Neural cell (in vitro differentiated cells): ENCODE measurements around the gene EEIG2. TPM values are rescaled to one million over a fixed set of nuclear protein-coding genes. Genes with fewer than 3 reads are reported as not detected.

Experiments
- H2AFZ ChIP-seq: fragments of 200-600, 300-800 bp; sonication (generic), shearing (Covaris generic); 2 replicates; pipeline ENCODE4 v1.6.0; 2014; ENCODE audit warnings: low read depth, mild to moderate bottlenecking, antibody characterized with exemption, low read length, moderate library complexity
- H3F3A ChIP-seq: fragments of 200-600 bp; shearing (Covaris generic); 2 replicates; pipeline ENCODE4 v1.6.1; 2016; ENCODE audit warnings: mild to moderate bottlenecking, moderate library complexity, mixed read lengths, antibody characterized with exemption, low read length; ENCODE audit not compliant: insufficient read depth, poor library complexity, severe bottlenecking
- H3K27ac ChIP-seq: fragments of 200-600, 300-800 bp; sonication (generic), shearing (Covaris generic); 2 replicates; pipeline ENCODE4 v1.5.1; 2014; ENCODE audit warnings: mild to moderate bottlenecking, low read length, moderate library complexity
- H3K27me3 ChIP-seq: fragments of 300-800, 200-600 bp; sonication (generic), shearing (Covaris generic); 2 replicates; pipeline ENCODE4 v1.6.0; 2014; ENCODE audit warnings: mild to moderate bottlenecking, low read depth, low read length, moderate library complexity; ENCODE audit not compliant: insufficient read depth
- H3K36me3 ChIP-seq: fragments of 300-800, 200-600 bp; sonication (generic), shearing (Covaris generic); 2 replicates; pipeline ENCODE4 v1.5.1; 2014; ENCODE audit warnings: mild to moderate bottlenecking, antibody characterized with exemption, low read length, moderate library complexity; ENCODE audit not compliant: insufficient read depth
- H3K4me2 ChIP-seq: fragments of 300-800, 200-600 bp; sonication (generic), shearing (Covaris generic); 2 replicates; pipeline ENCODE4 v1.6.0; 2014; ENCODE audit warnings: mild to moderate bottlenecking, low read length
- H3K4me3 ChIP-seq: fragments of 300-800, 200-600 bp; sonication (generic), shearing (Covaris generic); 2 replicates; pipeline ENCODE4 v1.5.1; 2014; ENCODE audit warnings: mild to moderate bottlenecking, low read length, moderate library complexity
- H3K79me2 ChIP-seq: fragments of 200-600 bp; shearing (Covaris generic); replicated peaks from 2 replicates; pipeline ENCODE4 v1.6.0; 2014; ENCODE audit warnings: mild to moderate bottlenecking, low read length, moderate library complexity; ENCODE audit not compliant: insufficient read depth
- H3K9ac ChIP-seq: fragments of 300-800, 200-600 bp; sonication (generic), shearing (Covaris generic); 2 replicates; pipeline ENCODE4 v1.6.1; 2016; ENCODE audit warnings: mild to moderate bottlenecking, low read length, mixed read lengths
- H3K9me2 ChIP-seq: fragments of 200-600 bp; shearing (Covaris generic); 2 replicates; pipeline ENCODE4 v1.6.1; 2016; ENCODE audit warnings: mild to moderate bottlenecking, low read length, mixed read lengths; ENCODE audit not compliant: insufficient read depth
- H3K9me3 ChIP-seq: fragments of 200-600, 300-800 bp; sonication (generic), shearing (Covaris generic); 2 replicates; pipeline ENCODE4 v1.6.1; 2016; ENCODE audit warnings: mild to moderate bottlenecking, mixed run types, low read length, moderate library complexity, mixed read lengths
- H4K20me1 ChIP-seq: fragments of 200-600 bp; shearing (Covaris generic); 2 replicates; pipeline ENCODE4 v1.6.1; 2016; ENCODE audit warnings: mild to moderate bottlenecking, mixed run types; ENCODE audit not compliant: insufficient read depth
- EP300 ChIP-seq: fragments of 450-650 bp; conservative IDR thresholded peaks from 2 replicates; pipeline ENCODE4 v1.6.1; 2014; ENCODE audit warnings: antibody characterized with exemption, mild to moderate bottlenecking, moderate library complexity; ENCODE audit not compliant: poor library complexity, severe bottlenecking
- EZH2 ChIP-seq: fragments of 200-600, 300-800 bp; shearing (Covaris generic), sonication (generic); IDR thresholded peaks from 2 replicates; pipeline ENCODE4 v1.6.1; 2014; ENCODE audit warnings: antibody characterized with exemption, low read length, borderline replicate concordance, mild to moderate bottlenecking; ENCODE audit not compliant: insufficient read depth, poor library complexity, severe bottlenecking
- MXI1 ChIP-seq: fragments of 450-650 bp; conservative IDR thresholded peaks from 2 replicates; pipeline ENCODE4 v1.6.1; 2014; ENCODE audit warnings: antibody characterized with exemption, mild to moderate bottlenecking; ENCODE audit not compliant: poor library complexity, severe bottlenecking
- POLR2AphosphoS5 ChIP-seq: IDR thresholded peaks from 2 replicates; pipeline ENCODE4 v1.6.1; 2012
- RAD21 ChIP-seq: fragments of 450-650 bp; conservative IDR thresholded peaks from 2 replicates; pipeline ENCODE4 v1.6.1; 2014; ENCODE audit warnings: antibody characterized with exemption, mild to moderate bottlenecking, moderate library complexity
- SMC3 ChIP-seq: fragments of 450-650 bp; conservative IDR thresholded peaks from 2 replicates; pipeline ENCODE4 v1.6.1; 2014; ENCODE audit warnings: antibody characterized with exemption, mild to moderate bottlenecking, moderate library complexity; ENCODE audit not compliant: poor library complexity
- TAF1 ChIP-seq: IDR thresholded peaks from 2 replicates; pipeline ENCODE4 v1.6.1; 2012; ENCODE audit warnings: low read depth
- polyA plus RNA-seq: library from polyadenylated mRNA; depleted of rRNA; stranded (reverse); fragments of >200 nt; gene quantifications from 2 replicates; pipeline ENCODE4 v1.2.3, GENCODE V29; 2014
- TF ChIP-seq, protein P1 (sequence below): fragments of 450-650 bp; IDR thresholded peaks from 2 replicates; pipeline ENCODE4 v1.5.1; 2014; ENCODE audit warnings: antibody characterized with exemption, mild to moderate bottlenecking, moderate library complexity; ENCODE audit not compliant: poor library complexity, severe bottlenecking
- TF ChIP-seq, protein P2 (sequence below): IDR thresholded peaks from 2 replicates; pipeline ENCODE4 v1.6.1; 2012; ENCODE audit warnings: borderline replicate concordance

The EEIG2 gene
- polyA plus RNA-seq, 1 donor from 2014 or later, result 13.1 TPM

DNA sequence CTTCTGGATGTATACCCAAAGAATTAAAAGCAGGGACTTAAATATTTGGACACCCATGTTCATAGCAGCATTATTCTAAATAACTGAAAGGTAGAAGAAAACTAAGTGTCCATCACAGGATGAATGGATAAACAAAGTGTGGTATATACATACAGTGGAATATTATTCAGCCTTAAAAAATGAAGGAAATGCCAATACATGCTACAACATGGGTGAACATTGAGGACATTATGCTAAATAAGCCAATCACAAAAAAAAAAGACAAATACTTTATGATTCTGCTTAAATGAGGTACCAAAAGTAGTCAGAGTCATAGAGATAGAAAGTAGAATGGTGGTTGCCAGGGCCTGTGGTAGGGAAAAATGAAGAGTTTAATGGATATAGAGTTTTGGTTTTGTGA, 14.1 kb downstream of the EEIG2 start:
- no peaks in the 10 kb centered on the region for H3K9me3 ChIP-seq
- H4K20me1 ChIP-seq, result no peaks in the 10 kb centered on the region
- H3F3A ChIP-seq, result no peaks in the 10 kb centered on the region
- H3K36me3 ChIP-seq, result no peaks in the 10 kb centered on the region
- H3K79me2 ChIP-seq, result no peaks in the 10 kb centered on the region
- no peaks in the 10 kb centered on the region for H3K27me3 ChIP-seq
- H3K27ac ChIP-seq, result no peak overlapping the region
- H3K9me2 ChIP-seq, result no peaks in the 10 kb centered on the region
- no peak overlapping the region for H3K4me2 ChIP-seq
- H3K9ac ChIP-seq, result no peak overlapping the region
- H3K4me3 ChIP-seq, result no peak overlapping the region
- TF ChIP-seq SMC3 (no peak), EP300 (no peak), MXI1 (no peak), TAF1 (no peak), EZH2 (no peak), POLR2AphosphoS5 (no peak), RAD21 (no peak)
- TF ChIP-seq, protein P1, sequence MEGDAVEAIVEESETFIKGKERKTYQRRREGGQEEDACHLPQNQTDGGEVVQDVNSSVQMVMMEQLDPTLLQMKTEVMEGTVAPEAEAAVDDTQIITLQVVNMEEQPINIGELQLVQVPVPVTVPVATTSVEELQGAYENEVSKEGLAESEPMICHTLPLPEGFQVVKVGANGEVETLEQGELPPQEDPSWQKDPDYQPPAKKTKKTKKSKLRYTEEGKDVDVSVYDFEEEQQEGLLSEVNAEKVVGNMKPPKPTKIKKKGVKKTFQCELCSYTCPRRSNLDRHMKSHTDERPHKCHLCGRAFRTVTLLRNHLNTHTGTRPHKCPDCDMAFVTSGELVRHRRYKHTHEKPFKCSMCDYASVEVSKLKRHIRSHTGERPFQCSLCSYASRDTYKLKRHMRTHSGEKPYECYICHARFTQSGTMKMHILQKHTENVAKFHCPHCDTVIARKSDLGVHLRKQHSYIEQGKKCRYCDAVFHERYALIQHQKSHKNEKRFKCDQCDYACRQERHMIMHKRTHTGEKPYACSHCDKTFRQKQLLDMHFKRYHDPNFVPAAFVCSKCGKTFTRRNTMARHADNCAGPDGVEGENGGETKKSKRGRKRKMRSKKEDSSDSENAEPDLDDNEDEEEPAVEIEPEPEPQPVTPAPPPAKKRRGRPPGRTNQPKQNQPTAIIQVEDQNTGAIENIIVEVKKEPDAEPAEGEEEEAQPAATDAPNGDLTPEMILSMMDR, result no peak
- TF ChIP-seq, protein P2, sequence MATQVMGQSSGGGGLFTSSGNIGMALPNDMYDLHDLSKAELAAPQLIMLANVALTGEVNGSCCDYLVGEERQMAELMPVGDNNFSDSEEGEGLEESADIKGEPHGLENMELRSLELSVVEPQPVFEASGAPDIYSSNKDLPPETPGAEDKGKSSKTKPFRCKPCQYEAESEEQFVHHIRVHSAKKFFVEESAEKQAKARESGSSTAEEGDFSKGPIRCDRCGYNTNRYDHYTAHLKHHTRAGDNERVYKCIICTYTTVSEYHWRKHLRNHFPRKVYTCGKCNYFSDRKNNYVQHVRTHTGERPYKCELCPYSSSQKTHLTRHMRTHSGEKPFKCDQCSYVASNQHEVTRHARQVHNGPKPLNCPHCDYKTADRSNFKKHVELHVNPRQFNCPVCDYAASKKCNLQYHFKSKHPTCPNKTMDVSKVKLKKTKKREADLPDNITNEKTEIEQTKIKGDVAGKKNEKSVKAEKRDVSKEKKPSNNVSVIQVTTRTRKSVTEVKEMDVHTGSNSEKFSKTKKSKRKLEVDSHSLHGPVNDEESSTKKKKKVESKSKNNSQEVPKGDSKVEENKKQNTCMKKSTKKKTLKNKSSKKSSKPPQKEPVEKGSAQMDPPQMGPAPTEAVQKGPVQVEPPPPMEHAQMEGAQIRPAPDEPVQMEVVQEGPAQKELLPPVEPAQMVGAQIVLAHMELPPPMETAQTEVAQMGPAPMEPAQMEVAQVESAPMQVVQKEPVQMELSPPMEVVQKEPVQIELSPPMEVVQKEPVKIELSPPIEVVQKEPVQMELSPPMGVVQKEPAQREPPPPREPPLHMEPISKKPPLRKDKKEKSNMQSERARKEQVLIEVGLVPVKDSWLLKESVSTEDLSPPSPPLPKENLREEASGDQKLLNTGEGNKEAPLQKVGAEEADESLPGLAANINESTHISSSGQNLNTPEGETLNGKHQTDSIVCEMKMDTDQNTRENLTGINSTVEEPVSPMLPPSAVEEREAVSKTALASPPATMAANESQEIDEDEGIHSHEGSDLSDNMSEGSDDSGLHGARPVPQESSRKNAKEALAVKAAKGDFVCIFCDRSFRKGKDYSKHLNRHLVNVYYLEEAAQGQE, result no peak
- no peak overlapping the region for H2AFZ ChIP-seq

DNA sequence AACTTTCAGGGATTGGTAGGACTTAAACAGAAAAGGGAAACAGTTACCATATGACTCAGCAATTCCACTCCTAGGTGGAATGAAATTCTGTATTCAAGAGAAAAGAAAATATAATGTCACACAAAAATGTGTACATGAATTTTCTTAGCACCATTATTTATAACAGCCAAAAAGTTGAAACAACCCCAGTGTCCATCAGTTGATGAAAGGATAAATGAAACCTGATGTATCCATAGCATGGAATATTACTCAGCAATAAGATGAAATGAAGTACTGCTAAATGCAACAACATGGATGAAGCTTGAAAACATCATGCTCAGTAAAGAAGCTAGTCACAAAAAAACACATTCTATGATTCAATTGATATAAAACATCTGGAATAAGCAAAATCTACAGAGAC, 15.5 kb downstream of the EEIG2 start:
- no peak for TF ChIP-seq POLR2AphosphoS5
- TF ChIP-seq, protein P1, result no peak
- TF ChIP-seq MXI1, result no peak
- no peak for TF ChIP-seq RAD21
- no peak for TF ChIP-seq EP300
- no peak for TF ChIP-seq TAF1
- TF ChIP-seq SMC3, result no peak
- TF ChIP-seq, protein P2, result no peak
- TF ChIP-seq EZH2, result no peak
- no peaks in the 10 kb centered on the region for H3K79me2 ChIP-seq

More for the DNA sequence above, 15.5 kb downstream of the EEIG2 start:
- H3K9me2 ChIP-seq, result no peaks in the 10 kb centered on the region
- no peaks in the 10 kb centered on the region for H3K36me3 ChIP-seq
- H3K9ac ChIP-seq, result no peak overlapping the region
- no peak overlapping the region for H3K4me3 ChIP-seq
- no peaks in the 10 kb centered on the region for H3K27me3 ChIP-seq
- H3K27ac ChIP-seq, result no peak overlapping the region
- H3K9me3 ChIP-seq, result no peaks in the 10 kb centered on the region
- no peak overlapping the region for H2AFZ ChIP-seq
- H3K4me2 ChIP-seq, result no peak overlapping the region
- no peaks in the 10 kb centered on the region for H3F3A ChIP-seq
- H4K20me1 ChIP-seq, result no peaks in the 10 kb centered on the region
